K562 (cell line): ENCODE data around the gene KLHL29.

Experiments used
- CHD2 ChIP-seq: IDR thresholded peaks from 2 replicates; pipeline ENCODE4 v1.6.1; 2011; ENCODE audit warnings: low read depth, low read length
- CTCF ChIP-seq, 3 experiments: IDR thresholded peaks in 2 of 3; conservative IDR thresholded peaks in 1 of 3; 2 replicates each; pipeline ENCODE4 v1.5.1; 2011 to 2012; ENCODE audit warnings: low read length in 3 of 3, mild to moderate bottlenecking in 3 of 3, control low read depth in 2 of 3, improper control_type of control experiment in 1 of 3, inconsistent platforms in 1 of 3, low read depth in 1 of 3, mixed read lengths in 1 of 3, moderate library complexity in 1 of 3; ENCODE audit not compliant: insufficient read depth in 2 of 3
- NFE2L1 ChIP-seq: fragments of 450-650 bp; IDR thresholded peaks from 2 replicates; pipeline ENCODE4 v1.6.1; 2016; ENCODE audit warnings: missing genetic modification characterization, low read depth, mild to moderate bottlenecking, missing compliant biosample characterization, moderate library complexity, borderline replicate concordance
- REST ChIP-seq, 2 experiments: fragments of 450-650 bp; formaldehyde crosslinking in 1 of 2; IDR thresholded peaks; 2 replicates each; pipeline versions ENCODE4 v1.4.0 to v1.6.1; 2014 to 2020; ENCODE audit warnings: mild to moderate bottlenecking in 2 of 2, borderline replicate concordance in 1 of 2, low read depth in 1 of 2
- SMC3 ChIP-seq: conservative IDR thresholded peaks from 2 replicates; pipeline ENCODE4 v1.6.1; 2011; ENCODE audit warnings: low read depth, low read length, improper control_type of control experiment; ENCODE audit not compliant: insufficient read depth
- ZBTB33 ChIP-seq: sonication (generic); formaldehyde crosslinking; IDR thresholded peaks from 2 replicates; pipeline ENCODE4 v1.8.1; 2023; ENCODE audit warnings: mild to moderate bottlenecking, missing genetic modification reagents
- TF ChIP-seq, protein P1 (sequence below): IDR thresholded peaks from 2 replicates; pipeline ENCODE4 v1.6.1; 2014; ENCODE audit warnings: antibody characterized with exemption
- TF ChIP-seq, protein P2 (sequence below): fragments of 250-450 bp; sonication (Bioruptor Pico); IDR thresholded peaks from 2 replicates; pipeline ENCODE4 v1.5.0; 2021

GRCh38 chr2:23376972-23377371 is 8.0 kb upstream of the KLHL29 start:
- TF ChIP-seq, protein P1, sequence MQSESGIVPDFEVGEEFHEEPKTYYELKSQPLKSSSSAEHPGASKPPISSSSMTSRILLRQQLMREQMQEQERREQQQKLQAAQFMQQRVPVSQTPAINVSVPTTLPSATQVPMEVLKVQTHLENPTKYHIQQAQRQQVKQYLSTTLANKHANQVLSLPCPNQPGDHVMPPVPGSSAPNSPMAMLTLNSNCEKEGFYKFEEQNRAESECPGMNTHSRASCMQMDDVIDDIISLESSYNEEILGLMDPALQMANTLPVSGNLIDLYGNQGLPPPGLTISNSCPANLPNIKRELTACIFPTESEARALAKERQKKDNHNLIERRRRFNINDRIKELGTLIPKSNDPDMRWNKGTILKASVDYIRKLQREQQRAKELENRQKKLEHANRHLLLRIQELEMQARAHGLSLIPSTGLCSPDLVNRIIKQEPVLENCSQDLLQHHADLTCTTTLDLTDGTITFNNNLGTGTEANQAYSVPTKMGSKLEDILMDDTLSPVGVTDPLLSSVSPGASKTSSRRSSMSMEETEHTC = no peak
- no peak for TF ChIP-seq SMC3
- TF ChIP-seq CTCF (IDR thresholded peaks at IDR 0.05 in 2 of 3, conservative IDR thresholded peaks at IDR 0.05 in 1 of 3; ENCODE audit: insufficient read depth in 2 of 3, low read depth in 1 of 3, low read length in 3 of 3) = no peak
- no peak for TF ChIP-seq REST (IDR thresholded peaks at IDR 0.05; ENCODE audit: borderline replicate concordance)
- no peak for TF ChIP-seq REST (CRISPR knock-in tag; IDR thresholded peaks at IDR 0.05; ENCODE audit: low read depth)
- TF ChIP-seq, protein P2, sequence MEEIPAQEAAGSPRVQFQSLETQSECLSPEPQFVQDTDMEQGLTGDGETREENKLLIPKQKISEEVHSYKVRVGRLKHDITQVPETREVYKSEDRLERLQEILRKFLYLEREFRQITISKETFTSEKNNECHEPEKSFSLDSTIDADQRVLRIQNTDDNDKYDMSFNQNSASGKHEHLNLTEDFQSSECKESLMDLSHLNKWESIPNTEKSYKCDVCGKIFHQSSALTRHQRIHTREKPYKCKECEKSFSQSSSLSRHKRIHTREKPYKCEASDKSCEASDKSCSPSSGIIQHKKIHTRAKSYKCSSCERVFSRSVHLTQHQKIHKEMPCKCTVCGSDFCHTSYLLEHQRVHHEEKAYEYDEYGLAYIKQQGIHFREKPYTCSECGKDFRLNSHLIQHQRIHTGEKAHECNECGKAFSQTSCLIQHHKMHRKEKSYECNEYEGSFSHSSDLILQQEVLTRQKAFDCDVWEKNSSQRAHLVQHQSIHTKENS = no peak
- TF ChIP-seq NFE2L1 (tag) = no peak
- TF ChIP-seq CHD2 = no peak
- TF ChIP-seq ZBTB33 (CRISPR knock-in tag) = no peak
